IMR-90 (cell line): ENCODE results near the gene SPRR2G. TPM values are rescaled to one million over a fixed set of nuclear protein-coding genes. Genes with fewer than 3 reads are reported as not detected.

Experiments
- ATAC-seq: fragments of 200-7000 bp; cut with Tn5 transposase; 2 replicates; pipeline ENCODE4 v1.9.1; 2020; ENCODE audit warnings: low read depth, mild to moderate bottlenecking, moderate library complexity
- BruUV-seq: library from RNA; stranded (reverse); fragments of 400-500 nt; replicated peaks from 2 replicates; lab custom pipeline; 2021; lab: Mats Ljungman, UMichigan
- CTCF ChIA-PET: fragments of 300-600 bp; formaldehyde crosslinking; extraction: SDS; loops from one replicate; lab custom pipeline; 2021; ENCODE audit warnings: antibody characterized with exemption; lab: Yijun Ruan, JAX
- POLR2A ChIA-PET: fragments of 300-600 bp; sonication (Branson Sonifier 250); formaldehyde crosslinking; loops from one replicate; lab custom pipeline; 2022; ENCODE audit warnings: antibody characterized with exemption; ENCODE audit not compliant: unreplicated experiment; lab: Charles Lee
- DNase-seq: peaks from one replicate; pipeline ENCODE4 v3.0.0; 2013
- H2AFZ ChIP-seq: replicated peaks from 2 replicates; pipeline ENCODE3; 2013; ENCODE audit warnings: low read length, mild to moderate bottlenecking; ENCODE audit not compliant: poor library complexity
- H2AK5ac ChIP-seq: 2 replicates; pipeline ENCODE4 v1.6.1; 2013; ENCODE audit warnings: low read depth, low read length, inconsistent platforms
- H2AK9ac ChIP-seq: replicated peaks from 2 replicates; pipeline ENCODE3; 2013; ENCODE audit warnings: mild to moderate bottlenecking, low read depth, low read length, moderate library complexity; ENCODE audit not compliant: poor library complexity
- H2BK120ac ChIP-seq: 2 replicates; pipeline ENCODE4 v1.6.1; 2013; ENCODE audit warnings: low read depth, low read length, inconsistent platforms
- H2BK15ac ChIP-seq: 3 replicates; pipeline ENCODE4 v1.6.1; 2013; ENCODE audit warnings: low read depth, low read length, inconsistent platforms
- H2BK20ac ChIP-seq: 2 replicates; pipeline ENCODE4 v1.6.1; 2013; ENCODE audit warnings: low read depth, mild to moderate bottlenecking, inconsistent platforms, low read length, moderate library complexity
- H2BK5ac ChIP-seq: 2 replicates; pipeline ENCODE4 v1.6.1; 2013; ENCODE audit warnings: mild to moderate bottlenecking, low read depth, low read length, inconsistent platforms; ENCODE audit not compliant: poor library complexity, severe bottlenecking
- H3K14ac ChIP-seq: replicated peaks from 2 replicates; pipeline ENCODE4 v1.6.1; 2013; ENCODE audit warnings: low read depth, low read length, inconsistent platforms
- H3K18ac ChIP-seq: 2 replicates; pipeline ENCODE4 v1.6.1; 2013; ENCODE audit warnings: low read depth, low read length, control low read depth
- H3K23ac ChIP-seq: 2 replicates; pipeline ENCODE4 v1.6.1; 2013; ENCODE audit warnings: low read depth, low read length, inconsistent platforms
- H3K27ac ChIP-seq: 2 replicates; pipeline ENCODE4 v1.5.1; 2013; ENCODE audit warnings: mild to moderate bottlenecking, control low read depth, low read length; ENCODE audit not compliant: insufficient read depth
- H3K27me3 ChIP-seq: 2 replicates; pipeline ENCODE4 v1.6.1; 2013; ENCODE audit warnings: low read length; ENCODE audit not compliant: control insufficient read depth, insufficient read depth
- H3K36me3 ChIP-seq: 2 replicates; pipeline ENCODE4 v1.6.1; 2013; ENCODE audit warnings: low read length, mixed read lengths; ENCODE audit not compliant: control insufficient read depth, insufficient read depth
- H3K4ac ChIP-seq: 2 replicates; pipeline ENCODE4 v1.6.1; 2013; ENCODE audit warnings: low read depth, low read length, inconsistent platforms
- H3K4me1 ChIP-seq: 2 replicates; pipeline ENCODE4 v1.6.1; 2013; ENCODE audit warnings: low read length, mixed read lengths; ENCODE audit not compliant: control insufficient read depth, insufficient read depth
- H3K4me2 ChIP-seq: 2 replicates; pipeline ENCODE4 v1.6.1; 2013; ENCODE audit warnings: low read depth, mild to moderate bottlenecking, control low read depth, low read length, moderate library complexity
- H3K4me3 ChIP-seq: 2 replicates; pipeline ENCODE4 v1.5.1; 2013; ENCODE audit warnings: low read depth, mild to moderate bottlenecking, control low read depth, low read length, moderate library complexity; ENCODE audit not compliant: insufficient read depth
- H3K56ac ChIP-seq: 2 replicates; pipeline ENCODE4 v1.6.1; 2013; ENCODE audit warnings: low read length, inconsistent platforms; ENCODE audit not compliant: insufficient read depth; ENCODE audit errors: extremely low read depth
- H3K79me1 ChIP-seq, 2 experiments: 2 replicates each; pipeline ENCODE4 v1.6.1; 2013; ENCODE audit warnings: low read length in 2 of 2, inconsistent platforms in 1 of 2, low read depth in 1 of 2
- H3K9ac ChIP-seq: 2 replicates; pipeline ENCODE4 v1.6.1; 2013; ENCODE audit warnings: low read depth, low read length, control low read depth
- H3K9me1 ChIP-seq: 2 replicates; pipeline ENCODE4 v1.6.1; 2013; ENCODE audit warnings: low read length, inconsistent platforms; ENCODE audit not compliant: insufficient read depth
- H3K9me3 ChIP-seq: 2 replicates; pipeline ENCODE4 v1.6.1; 2013; ENCODE audit warnings: low read length; ENCODE audit not compliant: control insufficient read depth, insufficient read depth
- H4K20me1 ChIP-seq: 2 replicates; pipeline ENCODE4 v1.6.1; 2013; ENCODE audit warnings: low read length, inconsistent platforms; ENCODE audit not compliant: insufficient read depth
- H4K5ac ChIP-seq: 2 replicates; pipeline ENCODE4 v1.6.1; 2013; ENCODE audit warnings: mild to moderate bottlenecking, low read depth, low read length, control low read depth
- H4K8ac ChIP-seq, 2 experiments: 2 replicates each; pipeline ENCODE4 v1.6.1; 2013; ENCODE audit warnings: low read depth in 2 of 2, low read length in 2 of 2, control low read depth in 1 of 2, inconsistent platforms in 1 of 2
- H4K91ac ChIP-seq: 2 replicates; pipeline ENCODE4 v1.6.1; 2013; ENCODE audit warnings: low read depth, low read length, inconsistent platforms; ENCODE audit not compliant: insufficient read depth
- BHLHE40 ChIP-seq: fragments of 150-350 bp; IDR thresholded peaks from 2 replicates; pipeline ENCODE4 v1.6.1; 2016; ENCODE audit warnings: mild to moderate bottlenecking, low read depth, low read length
- CEBPB ChIP-seq: IDR thresholded peaks from 2 replicates; pipeline ENCODE4 v1.6.1; 2012; ENCODE audit warnings: low read depth, low read length, improper control_type of control experiment
- CHD1 ChIP-seq: IDR thresholded peaks from 2 replicates; pipeline ENCODE4 v1.6.1; 2012; ENCODE audit warnings: low read depth, low read length, improper control_type of control experiment
- CTCF ChIP-seq: conservative IDR thresholded peaks from 2 replicates; pipeline ENCODE4 v1.5.1; 2012; ENCODE audit warnings: mild to moderate bottlenecking, low read depth, low read length, improper control_type of control experiment
- FOS ChIP-seq: fragments of 150-350 bp; IDR thresholded peaks from 2 replicates; pipeline ENCODE4 v1.6.1; 2016; ENCODE audit warnings: low read depth, low read length
- MAFK ChIP-seq: IDR thresholded peaks from 2 replicates; pipeline ENCODE4 v1.6.1; 2012; ENCODE audit warnings: low read depth, low read length, improper control_type of control experiment
- MXI1 ChIP-seq: IDR thresholded peaks from 2 replicates; pipeline ENCODE4 v1.6.1; 2012; ENCODE audit warnings: low read depth, mild to moderate bottlenecking, low read length, moderate library complexity, borderline replicate concordance
- POLR2A ChIP-seq: IDR thresholded peaks from 2 replicates; pipeline ENCODE4 v1.6.1; 2012; ENCODE audit warnings: mild to moderate bottlenecking, low read depth, low read length
- RAD21 ChIP-seq: IDR thresholded peaks from 2 replicates; pipeline ENCODE4 v1.6.1; 2012; ENCODE audit warnings: low read length, improper control_type of control experiment
- RCOR1 ChIP-seq: IDR thresholded peaks from 2 replicates; pipeline ENCODE4 v1.6.1; 2012; ENCODE audit warnings: mild to moderate bottlenecking, low read length, improper control_type of control experiment; ENCODE audit not compliant: insufficient replicate concordance
- RFX5 ChIP-seq: IDR thresholded peaks from 2 replicates; pipeline ENCODE4 v1.8.0; 2012; ENCODE audit warnings: low read depth, mild to moderate bottlenecking, low read length, moderate library complexity
- SMC3 ChIP-seq: fragments of 150-350 bp; IDR thresholded peaks from 2 replicates; pipeline ENCODE4 v1.6.1; 2016; ENCODE audit warnings: low read depth, mild to moderate bottlenecking, antibody characterized with exemption, low read length, moderate library complexity
- USF2 ChIP-seq: fragments of 150-350 bp; IDR thresholded peaks from 2 replicates; pipeline ENCODE4 v1.6.1; 2017; ENCODE audit warnings: mild to moderate bottlenecking, antibody characterized with exemption, low read length, low read depth
- WGBS, 2 experiments: methylation state at CpG; one replicate each; pipeline versions ENCODE4 v1.1.5 to v1.1.7; 2013; ENCODE audit warnings: missing lambda C conversion rate in 2 of 2; ENCODE audit not compliant: insufficient read length in 1 of 2; ENCODE audit errors: extremely low coverage in 2 of 2; 5-methylcytosine and 5-hydroxymethylcytosine counted together
- dilution Hi-C: fragments of 300-500 bp; cut with HindIII; formaldehyde crosslinking; loops from one replicate; pipeline ENCODE4 v1.14.3; 2018; ENCODE audit warnings: low sequenced_read_pairs; ENCODE audit not compliant: unreplicated experiment
- in situ Hi-C: fragments of 300-500 bp; cut with MboI; formaldehyde crosslinking; loops from 3 replicates; pipeline ENCODE4 v1.14.3; 2019; ENCODE audit warnings: low sequenced_read_pairs, inconsistent platforms, mixed read lengths
- intact Hi-C: fragments of 100-400 bp; cut with micrococcal nuclease; formaldehyde crosslinking; loops from 2 replicates; pipeline ENCODE4 v1.10.0; 2022
- polyA plus RNA-seq, 3 experiments: library from polyadenylated mRNA; depleted of rRNA; stranded (reverse); fragments of >200 nt; gene quantifications; 2 replicates each; pipeline ENCODE4 v1.2.3, GENCODE V29; 2012; ENCODE audit warnings: low replicate concordance in 1 of 3
- total RNA-seq: library from RNA; depleted of rRNA; stranded (reverse); fragments of >200 nt; gene quantifications from 2 replicates; pipeline ENCODE4 v1.2.3, GENCODE V29; 2012

SPRR2G gene
- total and polyA plus RNA-seq, 2 of the 4 experiments (the other 2 are of a cell fraction), result not detected

- Histone ChIP-seq H3K4me3 (no peak overlapping the region), H3K18ac (no peak overlapping the region), H4K8ac (no peak overlapping the region), H3K4me2 (no peak overlapping the region), H2BK120ac (no peak overlapping the region), H3K23ac (no peak overlapping the region), H2AK5ac (no peak overlapping the region), H3K4ac (no peak overlapping the region), H3K9me1 (no peaks in the 10 kb centered on the region), H2BK5ac (no peak overlapping the region), H4K20me1 (no peaks in the 10 kb centered on the region), H4K91ac (no peak overlapping the region), H2AK9ac (no peak overlapping the region), H3K56ac (no peak overlapping the region), H3K27me3 (no peaks in the 10 kb centered on the region), H3K4me1 (no peaks in the 10 kb centered on the region), H3K9me3 (no peaks in the 10 kb centered on the region), H2AFZ (no peak overlapping the region), H3K27ac (no peak overlapping the region), H2BK15ac (no peak overlapping the region), H3K14ac (no peak overlapping the region), H4K5ac (no peak overlapping the region), H3K79me1 (no peaks in the 10 kb centered on the region), H2BK20ac (no peak overlapping the region), H3K36me3 (no peaks in the 10 kb centered on the region), H3K9ac (no peak overlapping the region)
- in situ Hi-C loops (no loop called here), dilution Hi-C loops (no loop called here), intact Hi-C loops (no loop called here)
- no CpG with 5 or more reads among the region's 1 CpG for WGBS, 2 experiments
- TF ChIP-seq SMC3 (no peak), BHLHE40 (no peak), CHD1 (no peak), RCOR1 (no peak), CEBPB (no peak), RFX5 (no peak), CTCF (no peak), MAFK (no peak), MXI1 (no peak), POLR2A (no peak), RAD21 (no peak), FOS (no peak), USF2 (no peak)
- BruUV-seq, result no TSS peak
- ChIA-PET POLR2A (no interaction called here), CTCF (no interaction called here)
- ATAC-seq, result no peak
- no peak for DNase-seq
Measured at GRCh38 chr1:153133267-153133666, 17.4 kb downstream of the SPRR2G start.
